Activated T-cell treated with anti-CD3 and anti-CD28 coated beads for 4 hours (primary cell): ENCODE results near the gene IFT43.
A peak's percentile ranks its signal among the peaks of the same experiment; 100 is the strongest.

Experiments used
- DNase-seq: peaks from one replicate; pipeline ENCODE4 v3.0.0-alpha.2; 2020

The IFT43 gene

GRCh38 chr14:76019676-76020075, 34.1 kb downstream of the IFT43 start:
- no peak for DNase-seq

GRCh38 chr14:76022991-76023390, 37.4 kb downstream of the IFT43 start:
- no peak for DNase-seq

- no peak for DNase-seq
Observed at GRCh38 chr14:76023757-76024156, 38.2 kb downstream of the IFT43 start.

DNA sequence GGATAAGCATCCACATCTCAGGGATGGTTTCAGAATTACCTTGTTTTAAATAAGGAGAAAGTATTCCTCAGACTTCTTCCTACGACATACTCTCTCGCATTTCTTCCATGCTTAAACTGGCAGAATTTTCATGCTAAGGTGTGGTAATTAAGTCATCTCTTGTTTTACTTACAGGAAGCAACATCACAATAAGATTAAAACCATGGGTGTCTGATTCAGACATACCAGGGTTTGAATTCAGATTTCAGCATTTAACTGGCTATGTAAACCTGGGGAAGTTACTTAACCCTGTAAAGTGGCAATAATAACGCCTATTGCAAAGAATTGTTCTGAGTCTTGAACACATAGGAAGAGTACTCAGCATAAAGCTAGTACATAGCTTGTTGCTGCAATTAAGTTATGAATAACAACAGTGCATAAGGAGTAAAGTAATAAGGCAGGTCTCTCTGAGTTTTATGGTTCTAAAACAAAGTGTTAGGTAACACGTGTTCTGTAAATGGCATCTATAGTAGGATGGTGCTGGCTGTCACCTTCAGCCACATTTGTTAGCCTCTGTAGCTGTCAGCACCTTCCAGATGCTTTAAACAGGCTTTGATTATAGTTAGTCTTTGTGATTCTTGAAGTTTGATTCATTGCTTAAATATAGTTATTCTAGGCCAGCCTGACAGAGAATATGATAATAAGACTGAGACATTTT, 38.8 kb downstream of the IFT43 start:
- no peak for DNase-seq

DNA sequence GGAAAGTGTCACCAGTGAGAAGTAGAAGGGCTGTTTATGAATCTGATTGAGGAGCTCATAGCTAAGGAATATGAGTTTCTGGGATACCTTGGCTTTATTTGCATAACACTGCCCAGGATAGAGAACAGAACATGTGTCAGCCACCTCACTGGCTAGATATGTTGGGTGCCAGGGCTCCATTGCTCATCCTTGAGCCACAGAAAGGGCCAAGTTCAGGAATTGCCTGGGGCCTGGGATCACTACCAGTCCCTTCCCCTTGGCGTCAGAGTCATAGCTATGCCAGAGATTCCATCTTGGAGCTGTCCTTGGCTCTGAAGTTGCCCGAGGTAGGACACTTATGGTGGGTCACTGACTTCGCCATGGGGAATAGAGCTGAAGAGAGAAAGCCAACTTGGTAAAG, 49.0 kb downstream of the IFT43 start:
- DNase-seq = no peak

- no peak for DNase-seq
Observed at GRCh38 chr14:76040704-76041103, 55.1 kb downstream of the IFT43 start.

GRCh38 chr14:76045773-76046172, 60.2 kb downstream of the IFT43 start:
- no peak for DNase-seq

DNA sequence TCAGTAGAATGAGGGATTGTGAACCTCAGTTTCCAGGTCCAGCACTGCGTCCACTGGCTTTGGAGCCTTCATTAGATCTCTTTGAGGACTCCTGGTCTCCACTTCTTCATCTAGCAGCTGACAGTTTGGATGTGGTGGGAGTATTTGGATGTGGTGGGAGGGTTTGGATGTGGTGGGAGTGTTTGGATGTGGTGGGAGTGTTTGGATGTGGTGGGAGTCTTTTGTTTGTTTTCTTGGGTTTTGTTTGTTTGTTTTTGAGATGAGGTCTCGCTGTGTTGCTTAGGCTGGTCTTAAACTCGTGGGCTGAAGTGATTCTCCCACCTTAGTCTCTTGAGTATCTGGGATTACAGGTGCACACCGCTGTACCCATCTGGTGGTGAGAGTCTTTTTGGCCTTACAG, 64.7 kb downstream of the IFT43 start:
- DNase-seq = no peak

DNA sequence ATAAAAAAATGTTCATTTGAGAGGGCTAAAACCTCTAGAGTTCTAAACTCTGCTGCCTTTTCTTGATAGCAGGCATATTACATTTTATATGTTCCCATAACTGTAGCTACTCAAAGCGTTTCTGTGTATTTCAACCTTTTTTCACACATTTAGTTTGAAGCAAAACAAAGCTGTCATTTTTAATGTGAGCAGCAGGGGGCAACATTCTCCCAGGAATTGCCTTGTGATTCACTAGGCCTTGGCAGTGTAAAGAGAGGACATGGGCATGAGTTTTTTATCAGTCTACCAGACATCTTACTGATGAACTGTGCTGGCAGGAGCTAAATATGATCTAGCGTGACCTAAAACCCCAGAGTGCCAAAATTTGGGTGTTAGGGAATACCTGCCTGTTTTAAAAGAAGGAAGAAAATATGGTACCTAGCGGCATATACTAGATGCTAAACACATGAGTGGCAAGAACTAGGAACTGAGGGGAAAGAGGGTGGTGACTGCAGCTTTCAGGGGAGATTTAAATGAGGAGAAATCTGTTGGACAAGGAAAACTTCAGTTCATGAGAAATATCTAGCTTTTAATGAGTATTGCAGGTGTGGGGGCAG, 65.3 kb downstream of the IFT43 start:
- peak; percentile 48 for DNase-seq

GRCh38 chr14:76051717-76052465, 66.3 kb downstream of the IFT43 start:
- no peak for DNase-seq

DNA sequence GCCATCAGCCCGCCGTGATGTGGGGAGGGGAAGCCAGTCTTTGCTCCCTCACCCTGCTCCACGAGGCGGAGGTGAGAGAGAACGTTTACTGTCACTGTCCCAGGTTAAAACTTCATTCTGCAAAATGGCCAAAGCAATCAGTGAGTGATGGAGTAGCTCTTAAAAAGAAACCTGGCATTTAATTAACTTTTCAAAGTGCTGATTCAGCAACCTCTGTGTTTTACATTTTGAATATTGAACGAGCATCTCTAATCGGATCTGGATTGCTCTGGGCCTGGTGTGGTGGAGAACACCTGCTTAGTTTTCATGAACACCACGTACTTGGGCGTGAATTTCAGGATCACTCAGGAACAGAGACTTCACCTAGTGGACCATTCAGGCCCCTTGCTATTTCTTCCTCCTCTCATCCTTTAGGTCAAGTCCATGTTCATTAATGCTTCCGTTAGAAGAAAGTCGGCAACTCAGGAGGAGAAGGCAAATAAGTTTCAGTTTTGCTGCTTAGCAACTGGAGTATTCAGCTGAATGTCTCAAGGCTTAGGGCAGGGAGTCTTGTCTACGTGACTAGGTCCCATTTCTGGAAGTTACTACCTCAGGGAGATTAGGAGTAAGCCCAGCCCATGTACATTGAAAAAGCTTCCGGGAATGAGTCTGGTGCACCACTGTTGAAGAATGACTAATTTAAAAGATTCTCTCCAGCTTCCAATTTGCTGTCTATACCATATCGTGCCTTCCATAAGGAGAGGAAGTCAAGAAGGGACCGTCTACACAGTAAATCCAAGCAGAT, 68.2 kb downstream of the IFT43 start:
- DNase-seq = no peak

- no peak for DNase-seq
Observed at GRCh38 chr14:76055330-76055729, 69.8 kb downstream of the IFT43 start.

- DNase-seq = no peak
Observed at GRCh38 chr14:76056128-76056527, 70.6 kb downstream of the IFT43 start.

- no peak for DNase-seq
Observed at GRCh38 chr14:76057914-76058313, 72.4 kb downstream of the IFT43 start.

DNA sequence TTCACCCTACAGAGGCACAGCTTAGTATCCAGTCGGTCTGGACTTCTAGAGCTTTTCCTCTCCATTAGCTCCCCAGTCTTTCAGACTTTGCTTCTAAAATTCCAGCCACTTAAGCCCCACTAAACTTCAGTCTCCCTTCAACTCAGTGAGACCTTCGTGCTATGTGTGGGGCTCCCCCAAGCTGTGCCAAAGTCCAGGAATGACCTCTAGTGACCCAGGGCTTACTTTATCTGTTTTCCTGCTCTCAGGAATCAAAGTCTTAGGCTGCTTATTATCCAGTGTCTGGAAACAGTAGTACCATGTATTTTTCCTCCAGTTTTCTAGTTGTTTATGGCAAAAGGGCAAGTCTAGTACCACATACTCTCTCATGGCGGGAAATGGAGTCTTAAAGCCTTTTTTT, 77.8 kb downstream of the IFT43 start:
- no peak for DNase-seq

DNA sequence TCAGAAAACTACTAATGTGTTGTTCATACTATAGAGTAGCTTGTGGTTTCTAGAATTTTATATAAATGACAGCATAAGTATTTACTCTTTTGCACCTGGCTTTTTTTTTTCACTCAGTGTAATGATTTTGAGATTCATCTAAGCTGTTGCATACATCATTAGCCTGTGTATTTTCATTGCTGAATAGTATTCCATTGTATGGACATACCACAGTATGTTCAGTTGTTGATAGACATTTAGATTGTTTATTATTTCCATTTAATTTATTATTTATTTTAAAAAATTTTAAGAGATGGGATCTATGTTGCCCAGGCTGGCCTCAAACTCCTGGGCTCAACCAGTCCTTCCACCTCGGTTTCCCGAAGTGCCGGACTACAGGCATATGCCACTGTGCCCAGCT, 80.0 kb downstream of the IFT43 start:
- no peak for DNase-seq

GRCh38 chr14:76067536-76067935, 82.0 kb downstream of the IFT43 start:
- no peak for DNase-seq

DNA sequence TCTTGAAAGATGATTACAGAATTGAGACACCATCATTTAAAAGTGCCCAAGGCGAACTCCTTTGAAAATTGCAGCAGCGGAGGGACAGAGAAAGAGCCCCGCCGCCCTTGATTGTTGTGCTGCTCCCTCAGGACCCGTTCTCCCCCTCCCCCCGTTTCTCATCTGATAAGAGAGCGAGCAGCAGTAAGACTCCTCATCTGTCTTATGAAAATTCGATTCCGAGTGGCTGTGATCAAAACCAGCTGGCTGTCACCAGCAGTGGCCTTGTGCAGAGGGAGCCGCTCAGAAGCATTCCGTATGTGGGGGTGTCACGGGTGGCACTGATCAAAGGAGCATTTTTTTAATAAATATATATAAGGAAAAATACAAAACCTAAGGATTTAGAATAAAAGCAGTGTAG, 88.2 kb downstream of the IFT43 start:
- DNase-seq = no peak

DNA sequence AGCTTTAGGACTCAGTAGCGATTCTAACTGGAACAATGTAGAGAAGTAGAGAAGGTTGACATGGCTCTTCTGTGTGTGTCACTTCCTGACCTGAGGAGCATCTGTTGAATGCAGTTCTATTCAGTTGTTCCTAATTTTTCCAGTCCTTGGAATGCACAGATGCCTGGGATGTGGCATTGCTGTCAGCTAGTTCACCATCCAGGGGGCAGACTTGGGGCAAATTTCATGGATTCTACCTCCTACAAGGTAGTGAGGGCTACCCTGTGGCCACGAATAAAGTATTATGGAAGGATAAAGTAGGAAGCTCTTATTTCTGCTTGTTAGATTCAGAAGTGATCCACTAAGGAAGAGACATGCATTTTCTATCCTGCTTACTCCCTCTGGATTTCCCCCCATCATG, 91.8 kb downstream of the IFT43 start:
- DNase-seq = no peak

DNA sequence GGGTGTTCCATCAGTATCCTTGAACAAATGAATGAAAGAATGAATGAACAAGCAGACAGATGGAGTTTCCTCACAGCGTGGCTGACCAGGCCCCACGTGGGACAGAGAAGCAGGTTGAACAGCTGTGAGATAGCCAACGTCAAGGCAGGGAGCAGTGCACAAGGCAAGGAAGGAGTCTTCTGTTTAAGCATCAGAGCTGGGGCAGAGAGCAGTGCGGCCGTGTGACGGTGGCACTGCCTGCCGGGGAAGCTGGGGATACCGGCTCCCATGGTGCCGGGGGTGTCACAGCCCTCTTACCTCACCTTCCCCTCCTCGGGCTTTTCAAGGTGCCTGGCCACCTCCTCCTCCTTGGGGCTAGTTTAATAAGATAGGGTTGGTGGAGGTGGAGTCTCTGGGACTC, 92.9 kb downstream of the IFT43 start:
- no peak for DNase-seq

DNA sequence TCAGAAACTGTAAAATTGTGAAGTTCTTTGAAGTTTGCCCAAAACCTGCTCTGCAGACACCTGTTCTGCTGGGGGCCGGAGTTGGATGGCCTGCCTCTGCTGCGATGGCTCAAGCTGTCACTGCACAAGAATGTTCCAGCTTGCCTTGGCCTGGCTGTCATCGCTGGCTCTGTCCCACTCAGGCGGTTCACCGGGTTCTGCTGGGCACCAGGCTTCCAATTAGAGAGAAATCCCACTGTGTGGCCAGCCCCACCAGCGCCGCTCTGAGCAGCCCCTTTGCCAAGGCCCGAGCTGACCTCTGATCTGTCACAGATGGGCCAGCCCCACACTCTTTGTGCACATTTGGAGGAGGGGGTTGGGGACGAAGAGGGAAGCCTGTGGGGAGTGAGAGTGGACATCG, 94.5 kb downstream of the IFT43 start:
- DNase-seq = no peak

- DNase-seq = no peak
Observed at GRCh38 chr14:76080471-76080870, 94.9 kb downstream of the IFT43 start.

- no peak for DNase-seq
Observed at GRCh38 chr14:76081642-76082041, 96.1 kb downstream of the IFT43 start.
